Femur (tissue), 1 donor: ENCODE data around the gene SCFD1.
"Not testable (repeated sequence)": the region's sequence is repeated elsewhere in the genome, so short reads cannot be mapped to it uniquely, and the experiment has no call there.

Experiments
- DNase-seq: peaks from one replicate; pipeline ENCODE4 v3.0.0-alpha.2; 2017

The SCFD1 gene

DNA sequence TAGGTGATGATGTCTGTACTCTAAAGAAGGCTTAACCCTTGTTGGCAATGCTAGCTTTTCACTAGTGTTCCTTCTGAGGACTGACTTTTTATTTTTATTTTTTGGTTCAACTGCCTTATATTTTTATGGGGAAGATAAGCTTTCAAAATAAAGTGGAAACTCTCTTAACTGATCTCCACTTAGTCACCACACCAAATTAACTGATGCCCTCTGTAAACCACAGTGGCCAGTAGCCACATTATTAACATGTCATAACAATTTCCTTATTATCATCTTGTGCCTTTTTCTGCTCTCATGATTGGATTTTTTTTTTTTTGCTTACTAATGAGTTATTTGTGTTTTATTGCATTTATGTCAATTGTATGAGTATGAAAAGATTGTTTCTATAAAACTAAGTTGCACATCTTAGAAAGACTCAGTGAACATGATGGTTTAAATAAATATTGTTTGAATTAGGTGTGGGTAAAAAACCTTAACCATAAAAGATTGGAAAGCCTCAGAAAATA lies 56.9 kb downstream of the SCFD1 start:
- DNase-seq = no peak

DNA sequence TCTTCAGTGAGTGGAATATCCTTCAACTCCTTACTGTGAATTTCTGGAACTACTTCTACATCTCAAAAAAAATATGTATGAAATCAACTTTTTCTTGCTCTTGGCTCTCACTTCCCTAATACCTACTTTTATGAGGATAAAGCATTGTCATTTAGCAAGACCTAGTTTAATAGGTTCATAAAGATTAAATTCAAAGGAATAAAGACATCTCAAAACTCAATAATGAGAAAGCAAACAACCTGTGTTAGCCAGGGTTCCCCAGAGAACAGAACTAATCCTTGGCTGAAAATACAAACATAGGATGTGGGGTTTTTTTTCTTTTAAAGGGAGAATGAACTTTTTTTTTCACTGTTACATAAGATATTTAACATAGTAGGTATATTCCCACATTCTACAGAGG lies 57.9 kb downstream of the SCFD1 start:
- DNase-seq = no peak

DNA sequence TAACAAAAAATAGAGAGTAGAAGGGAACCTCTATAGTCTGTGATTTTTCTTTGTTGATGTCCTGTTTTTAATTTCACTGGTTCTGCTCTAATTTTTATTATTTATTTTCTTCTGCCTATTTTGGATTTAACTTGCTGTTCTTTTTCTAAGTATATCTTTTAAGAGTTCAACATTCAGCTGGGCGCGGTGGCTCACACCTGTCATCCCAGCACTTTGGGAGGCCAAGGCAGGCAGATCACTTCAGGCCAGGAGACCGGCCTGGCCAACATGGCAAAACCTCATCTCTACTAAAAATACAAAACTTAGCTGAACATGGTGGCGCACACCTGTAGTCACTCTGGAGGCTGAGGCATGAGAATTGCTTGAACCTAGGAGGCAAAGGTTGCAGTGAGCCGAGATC lies 58.7 kb downstream of the SCFD1 start:
- not testable (repeated sequence) for DNase-seq

DNA sequence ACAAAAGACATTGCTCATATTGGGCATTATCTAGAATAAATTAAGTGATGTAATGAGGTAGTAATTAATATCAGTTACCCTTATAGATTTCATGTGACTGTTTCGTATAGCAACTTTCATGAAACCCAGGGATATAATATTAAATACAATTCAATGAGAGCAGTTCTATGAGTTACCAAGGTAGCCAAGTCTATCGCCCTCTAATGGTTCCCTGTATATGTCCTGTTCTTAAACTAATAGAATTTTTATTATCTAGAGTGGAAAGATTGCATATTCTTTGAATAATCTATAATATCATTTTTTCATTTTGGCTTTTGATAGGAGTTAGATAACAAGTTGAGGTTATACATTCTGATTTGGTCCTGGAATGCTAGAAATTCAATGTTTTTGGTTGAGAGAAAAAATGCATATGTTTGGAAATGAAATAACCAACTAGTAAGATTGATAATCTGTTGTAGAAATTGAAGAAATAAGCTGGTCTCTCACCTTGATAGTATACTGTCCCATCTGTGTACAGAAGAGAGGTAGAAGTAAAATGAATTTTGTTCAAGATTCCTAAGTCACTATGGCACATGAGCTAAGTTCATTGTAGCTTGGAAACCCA lies 59.7 kb downstream of the SCFD1 start:
- no peak for DNase-seq

DNA sequence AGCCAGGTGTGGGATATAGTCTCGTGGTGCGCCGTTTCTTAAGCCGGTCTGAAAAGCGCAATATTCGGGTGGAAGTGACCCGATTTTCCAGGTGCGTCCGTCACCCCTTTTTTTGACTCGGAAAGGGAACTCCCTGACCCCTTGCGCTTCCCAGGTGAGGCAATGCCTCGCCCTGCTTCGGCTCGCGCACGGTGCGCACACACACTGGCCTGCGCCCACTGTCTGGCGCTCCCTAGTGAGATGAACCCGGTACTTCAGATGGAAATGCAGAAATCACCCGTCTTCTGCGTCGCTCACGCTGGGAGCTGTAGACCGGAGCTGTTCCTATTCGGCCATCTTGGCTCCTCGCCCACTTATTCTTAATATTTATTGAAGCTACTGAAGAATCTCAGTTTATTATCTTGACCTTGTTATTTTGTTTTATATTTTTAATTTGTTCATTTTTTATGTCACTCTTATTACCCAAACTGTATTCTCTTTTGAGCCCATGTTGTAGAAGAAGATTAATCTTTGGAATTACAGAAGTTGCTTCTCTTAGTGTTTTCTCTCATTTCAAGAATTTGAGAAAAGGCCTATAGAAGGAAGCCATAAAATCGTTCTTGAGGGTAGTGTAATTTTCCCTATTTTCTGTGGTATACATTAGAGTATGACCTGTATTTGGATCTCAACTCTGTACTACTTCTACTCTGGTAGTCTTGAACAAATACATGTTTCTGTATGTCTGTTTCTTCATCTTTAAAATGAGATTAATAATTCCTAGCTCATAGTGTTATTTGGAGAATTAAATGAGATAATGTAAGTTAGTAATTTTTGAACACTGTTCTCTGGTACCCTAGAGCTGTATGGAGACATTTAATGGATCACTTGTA lies 68.6 kb downstream of the SCFD1 start:
- DNase-seq = not testable (repeated sequence)

DNA sequence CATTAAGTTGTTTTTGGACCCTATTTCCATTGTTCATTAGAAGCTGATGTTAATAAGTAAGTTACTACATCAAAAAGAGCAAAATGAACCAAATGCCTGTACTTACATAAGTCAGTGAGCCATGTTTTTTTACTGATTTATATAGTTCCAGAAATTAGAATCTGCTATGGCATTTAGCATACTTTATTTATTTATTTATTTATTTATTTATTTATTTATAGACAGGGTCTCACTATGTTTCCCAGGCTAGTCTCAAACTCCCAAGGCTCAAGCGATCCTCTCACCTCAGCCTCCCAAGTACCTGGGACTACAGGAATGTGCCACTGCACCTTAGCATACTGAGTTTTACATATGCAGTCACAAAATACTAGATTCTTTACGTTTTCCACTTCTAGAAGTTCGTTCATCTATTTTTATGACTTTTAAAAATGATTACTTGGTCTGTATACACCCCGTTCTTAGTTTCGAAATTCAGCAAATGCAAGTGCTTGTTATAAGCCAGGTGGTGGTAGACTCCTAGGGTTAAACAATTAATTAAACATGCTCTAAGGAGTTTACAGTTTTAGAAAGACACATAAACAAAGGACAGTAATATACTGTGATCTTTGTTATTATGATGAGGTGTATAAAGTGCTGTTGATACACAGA lies 69.8 kb downstream of the SCFD1 start:
- DNase-seq = no peak

DNA sequence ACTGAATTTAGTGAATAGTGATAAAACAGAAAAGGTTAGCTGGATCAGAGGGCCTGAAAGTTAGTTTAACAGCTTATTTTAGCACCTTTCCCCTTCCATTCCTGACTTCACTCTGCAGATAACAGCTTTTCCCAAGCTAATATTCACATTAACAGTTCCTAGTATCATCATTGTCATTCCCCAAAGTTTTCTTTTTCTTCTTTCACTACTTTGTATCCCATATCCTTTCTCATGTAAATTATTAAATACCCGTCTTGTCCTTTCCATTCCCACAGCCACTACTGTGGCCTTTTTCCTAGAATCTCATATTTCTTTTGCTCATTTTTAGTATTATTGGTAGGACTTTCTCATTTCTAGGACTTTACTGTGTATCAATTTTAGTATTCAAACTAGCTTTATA lies 70.5 kb downstream of the SCFD1 start:
- no peak for DNase-seq

DNA sequence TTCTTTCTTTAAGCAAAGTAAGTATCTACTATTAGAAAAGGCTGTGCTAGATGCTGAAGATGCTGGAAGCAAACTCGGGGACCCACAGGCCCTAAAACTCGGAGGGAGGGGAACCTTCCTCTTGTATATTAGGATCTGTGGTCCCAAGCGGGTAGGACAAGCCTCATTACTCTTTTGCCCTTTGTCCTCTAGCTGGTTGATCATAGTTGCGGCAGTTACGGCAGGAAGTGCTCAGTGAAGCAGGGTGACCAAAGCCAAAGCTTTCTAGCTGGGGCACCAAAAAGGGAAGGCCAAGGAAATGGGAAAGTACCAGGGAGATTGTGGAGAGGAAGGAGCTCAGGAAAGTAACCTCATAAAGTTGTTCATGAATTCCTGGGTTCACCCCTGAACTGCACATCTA lies 76.3 kb downstream of the SCFD1 start:
- DNase-seq = no peak

DNA sequence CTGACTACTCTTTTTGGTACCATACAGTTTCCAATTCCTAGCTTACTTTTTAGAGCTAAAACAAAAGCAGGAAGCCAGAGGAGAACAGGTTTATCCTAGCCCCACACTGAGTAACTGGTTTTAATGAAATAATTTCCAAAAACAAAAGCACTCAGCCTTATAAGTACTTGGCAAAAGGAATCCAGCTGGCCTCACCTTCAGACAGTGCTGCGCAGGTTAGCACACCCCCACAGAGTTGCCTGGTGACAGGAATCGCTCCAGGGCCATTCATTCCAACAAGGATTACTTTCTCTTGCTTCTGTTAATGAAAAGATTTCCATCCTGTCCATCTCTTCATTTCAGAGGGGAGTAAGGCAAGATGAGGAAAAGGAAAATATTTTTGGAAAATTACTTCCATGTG lies 84.6 kb downstream of the SCFD1 start:
- DNase-seq = peak; percentile 22

DNA sequence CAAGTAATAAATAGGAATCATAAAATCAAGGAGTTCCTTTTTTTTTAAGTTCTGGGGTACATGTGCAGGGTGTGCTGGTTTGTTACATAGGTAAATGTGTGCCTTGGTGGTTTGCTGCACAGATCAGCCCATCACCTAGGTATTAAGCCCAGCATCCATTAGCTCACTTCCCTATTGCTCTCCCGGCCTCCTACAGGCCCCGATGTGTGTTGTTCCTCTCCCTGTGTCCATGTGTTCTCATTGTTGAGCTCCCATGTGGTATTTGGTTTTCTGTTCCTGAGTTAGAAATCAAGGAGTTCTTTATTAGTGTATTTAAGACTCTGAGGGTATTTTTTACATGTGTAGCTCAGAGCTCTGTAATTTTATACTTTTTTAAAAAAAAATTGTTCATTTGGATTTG lies 86.0 kb downstream of the SCFD1 start:
- no peak for DNase-seq

DNA sequence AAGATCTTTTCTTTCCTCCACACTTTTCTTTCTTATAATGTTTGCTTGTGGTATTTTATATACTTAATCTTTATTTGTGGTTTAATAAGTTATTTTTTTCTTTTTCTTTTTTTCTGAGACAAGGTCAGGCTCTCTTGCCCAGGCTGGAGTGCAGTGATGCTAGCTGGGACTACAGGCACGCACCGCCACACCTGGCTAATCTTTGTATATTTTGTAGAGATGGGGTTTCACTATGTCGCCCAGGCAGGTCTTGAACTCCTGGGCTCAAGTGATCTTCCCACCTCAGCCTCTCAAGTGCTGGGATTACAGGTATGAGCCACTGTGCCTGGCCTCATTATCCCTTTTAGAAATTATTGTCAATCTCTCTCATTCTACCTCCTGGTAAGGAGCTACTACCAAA lies 87.1 kb downstream of the SCFD1 start:
- no peak for DNase-seq

DNA sequence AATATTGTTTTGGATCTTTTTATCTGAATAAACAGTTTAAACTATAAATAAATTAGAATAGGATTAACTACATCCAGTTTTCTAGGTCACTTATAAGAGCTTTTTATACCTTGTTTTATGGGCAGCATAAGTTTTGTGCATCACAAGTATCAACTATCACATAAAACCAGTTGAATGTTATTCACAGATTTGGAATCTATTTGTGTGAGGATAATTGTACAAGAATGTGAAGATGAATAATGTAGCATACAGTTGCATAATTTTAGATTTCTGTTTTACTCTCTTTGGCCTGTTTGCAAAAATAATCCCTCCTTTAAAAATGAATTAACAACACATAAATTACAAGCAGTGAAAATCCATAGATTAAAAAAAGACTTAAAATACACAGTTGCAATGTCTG lies 88.8 kb downstream of the SCFD1 start:
- DNase-seq = no peak

DNA sequence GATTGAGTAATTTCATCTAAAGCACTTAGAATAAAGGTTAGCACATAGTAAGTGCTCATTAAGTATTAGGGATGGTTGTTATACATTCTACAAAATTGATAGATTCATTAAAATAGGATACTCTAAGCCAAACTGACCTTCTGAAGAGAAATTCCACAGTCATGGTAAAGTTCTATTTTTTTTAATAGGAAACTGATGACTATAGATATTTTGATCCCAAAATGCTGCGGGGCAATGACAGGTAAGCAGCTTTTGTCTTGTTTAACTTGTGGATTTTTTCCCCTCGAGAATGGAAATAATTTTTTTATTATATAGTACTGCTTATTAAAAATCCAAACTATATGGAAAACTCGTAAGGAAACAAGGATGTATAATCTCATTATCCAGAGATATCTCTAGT lies 97.0 kb downstream of the SCFD1 start:
- DNase-seq = no peak

DNA sequence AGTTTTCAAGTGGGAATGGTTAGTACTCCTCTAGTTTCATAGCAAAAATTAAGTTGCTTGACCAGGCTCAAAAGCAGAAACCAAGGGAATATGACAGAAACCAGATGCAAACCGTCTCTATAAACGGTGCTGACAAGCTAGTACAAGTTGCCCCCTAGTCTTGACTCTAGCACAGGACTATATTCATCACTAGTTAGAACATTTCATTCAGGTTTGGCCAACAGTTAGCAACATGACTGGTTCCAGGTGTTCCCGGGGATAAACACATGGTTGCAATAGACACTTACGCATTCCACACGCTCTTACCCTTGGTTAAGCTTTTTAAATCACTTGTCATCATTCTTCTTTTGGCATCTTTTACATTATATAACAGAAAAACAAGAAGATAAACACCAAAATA lies 103.6 kb downstream of the SCFD1 start:
- no peak for DNase-seq

DNA sequence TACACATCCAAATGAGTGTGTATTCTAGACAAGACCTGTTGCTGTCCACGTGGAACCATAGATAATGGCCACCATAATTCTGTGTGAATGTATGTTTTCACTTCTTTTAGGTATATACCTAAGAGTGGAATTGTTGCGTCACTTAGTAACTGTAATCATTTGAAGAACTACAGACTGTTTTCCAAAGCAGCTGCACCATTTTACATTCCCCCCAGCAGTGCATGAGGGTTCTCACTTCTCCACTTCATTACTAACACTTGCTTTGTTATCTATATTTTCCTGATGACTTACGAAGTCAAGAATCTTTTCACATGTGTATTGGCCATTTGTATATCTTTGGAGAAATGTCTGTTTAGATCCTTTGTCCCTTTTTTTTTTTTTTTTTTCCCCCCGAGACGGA lies 106.4 kb downstream of the SCFD1 start:
- DNase-seq = no peak

DNA sequence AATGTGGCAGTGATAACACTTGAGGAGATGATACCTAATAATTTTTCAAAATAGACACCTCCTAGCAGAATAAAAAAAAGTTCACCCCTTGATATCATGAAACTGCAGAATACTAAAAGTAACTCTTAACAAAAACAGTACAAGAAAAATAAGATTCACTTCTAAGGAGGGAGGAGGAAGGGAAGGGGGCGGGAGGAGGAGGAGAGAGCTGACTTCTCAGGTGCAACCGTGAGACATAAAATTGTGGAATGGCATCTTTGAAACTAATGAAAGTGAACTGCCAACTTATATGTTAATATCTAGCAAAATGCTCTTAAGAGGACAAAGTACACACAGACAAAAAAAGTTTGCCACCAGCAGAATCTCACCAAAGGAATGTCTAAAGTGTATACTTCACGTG lies 115.8 kb downstream of the SCFD1 start:
- DNase-seq = no peak

DNA sequence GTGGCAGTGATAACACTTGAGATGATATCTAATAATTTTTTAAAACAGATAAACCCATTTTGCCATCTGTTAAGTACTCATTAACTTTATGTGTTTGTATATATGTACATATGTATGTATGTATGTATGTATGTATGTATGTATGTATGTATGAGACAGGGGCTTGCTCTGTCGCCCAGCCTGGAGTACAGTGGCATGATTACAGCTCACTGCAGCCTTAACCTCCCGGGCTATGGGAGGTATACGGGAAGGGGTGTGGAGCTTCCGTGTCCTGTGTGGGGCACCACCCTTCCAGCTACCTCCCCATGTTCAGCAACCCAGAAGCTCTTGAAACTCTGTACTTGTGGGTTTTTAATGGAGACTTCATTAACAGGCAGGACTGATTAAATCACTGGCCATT lies 116.9 kb downstream of the SCFD1 start:
- no peak for DNase-seq

DNA sequence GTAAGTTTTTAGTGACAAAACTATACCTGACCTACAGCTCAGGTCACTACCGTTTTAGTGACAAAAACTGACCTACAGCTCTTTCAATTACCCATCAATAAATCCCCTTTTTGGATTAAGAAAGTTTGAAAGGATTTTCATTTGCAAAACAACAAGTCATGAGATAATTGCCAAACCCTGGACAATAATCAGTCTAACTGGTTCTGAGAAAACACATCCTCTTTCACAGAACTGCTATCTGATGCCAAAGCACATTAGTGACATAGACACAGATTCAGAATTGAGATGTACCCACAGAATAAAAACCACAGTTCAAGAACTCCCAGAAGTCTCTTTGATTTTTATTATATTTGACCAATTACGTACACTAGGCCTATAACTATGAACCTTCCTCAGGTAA lies 126.2 kb downstream of the SCFD1 start:
- no peak for DNase-seq

DNA sequence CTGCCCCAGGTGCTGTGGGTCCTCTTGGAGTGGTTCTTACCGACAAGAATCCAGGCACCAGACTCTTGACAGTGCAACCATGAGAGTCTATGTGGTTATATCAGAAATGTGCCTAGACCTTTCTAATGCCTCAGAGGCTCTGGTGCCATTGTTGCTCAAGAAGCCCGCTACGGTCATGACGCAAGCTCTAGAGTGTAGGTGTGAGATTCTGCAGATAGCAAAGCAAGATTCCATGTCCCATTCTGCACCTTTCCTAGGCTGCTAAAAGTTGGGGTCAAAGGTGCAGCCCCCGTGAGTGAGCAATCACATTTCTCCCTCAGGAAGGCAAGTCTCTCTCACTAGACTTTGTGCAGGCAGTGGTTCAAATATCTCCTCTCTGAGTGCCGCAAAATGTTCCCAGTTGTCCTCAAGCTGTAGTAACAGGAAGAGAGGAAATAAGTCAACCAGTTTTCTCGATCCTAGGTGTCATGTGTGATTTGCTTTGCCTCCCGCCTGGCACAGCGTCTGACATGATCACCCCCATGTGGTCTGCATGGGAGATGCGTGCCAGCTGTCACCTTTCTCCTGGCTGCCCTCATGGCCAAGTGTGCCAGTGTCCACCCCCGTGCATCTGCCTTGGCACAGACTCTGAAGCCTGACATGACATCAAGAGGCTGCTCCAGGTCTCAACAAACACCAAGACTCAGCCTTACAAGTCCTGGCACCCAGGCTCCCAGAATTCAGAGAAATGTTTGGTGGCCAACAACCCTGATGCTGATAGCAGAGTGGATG lies 129.7 kb downstream of the SCFD1 start:
- no peak for DNase-seq

DNA sequence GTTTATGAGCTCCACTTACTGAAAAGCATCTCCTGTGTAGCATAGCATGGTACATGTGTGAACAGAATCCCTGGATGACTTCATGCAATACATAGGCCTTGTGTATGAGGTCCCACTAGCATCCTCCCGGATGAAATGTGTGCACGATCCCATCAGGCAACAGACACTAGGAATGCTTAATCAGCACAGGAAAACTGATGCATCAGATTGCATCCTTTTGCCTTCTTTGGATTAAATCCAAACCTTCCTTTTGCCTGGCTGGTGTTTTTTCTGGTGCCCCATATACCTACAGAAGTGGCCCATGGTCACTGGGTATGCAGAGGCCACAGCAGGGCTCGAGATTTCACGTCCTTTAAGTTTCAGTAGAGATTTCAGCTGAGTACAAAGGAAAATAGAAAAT lies 131.3 kb downstream of the SCFD1 start:
- DNase-seq = no peak

DNA sequence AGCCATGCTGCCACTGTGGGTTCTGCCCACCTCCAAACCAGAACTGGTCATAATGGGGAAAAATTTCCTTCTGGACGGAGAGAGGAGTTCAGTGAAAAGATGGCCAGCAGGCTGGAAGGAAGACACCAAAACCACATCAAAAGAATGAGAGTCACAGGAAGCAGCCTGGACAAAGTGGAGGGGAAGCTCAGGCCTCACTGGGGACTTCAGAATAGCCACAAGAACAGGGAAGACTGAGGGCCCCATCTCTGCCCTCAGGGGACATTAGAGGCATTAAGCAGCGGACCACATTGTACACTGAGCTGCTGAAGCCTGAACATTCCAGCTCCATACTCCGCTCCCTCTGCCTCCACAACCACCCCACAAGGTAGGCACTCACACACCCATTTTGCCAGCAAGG lies 132.7 kb downstream of the SCFD1 start:
- no peak for DNase-seq

DNA sequence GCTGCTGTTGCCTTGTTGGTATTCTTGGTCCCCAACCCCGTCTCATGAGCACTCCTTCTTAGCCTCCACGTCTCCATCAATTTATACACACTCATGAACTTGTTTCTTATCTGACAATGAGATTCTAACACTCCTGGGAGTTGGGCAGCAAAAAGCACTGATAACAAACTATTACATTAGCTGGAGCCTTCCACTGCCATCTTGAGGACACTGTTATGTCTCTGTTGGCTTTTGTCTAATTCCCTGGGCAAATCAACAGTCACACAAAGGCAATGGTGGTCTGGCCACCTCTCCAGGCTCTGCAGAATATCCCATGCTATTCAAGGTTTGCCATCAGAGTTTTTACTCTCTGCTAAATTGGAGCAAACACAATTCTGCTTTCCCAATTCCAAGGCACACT lies 134.5 kb downstream of the SCFD1 start:
- DNase-seq = no peak

DNA sequence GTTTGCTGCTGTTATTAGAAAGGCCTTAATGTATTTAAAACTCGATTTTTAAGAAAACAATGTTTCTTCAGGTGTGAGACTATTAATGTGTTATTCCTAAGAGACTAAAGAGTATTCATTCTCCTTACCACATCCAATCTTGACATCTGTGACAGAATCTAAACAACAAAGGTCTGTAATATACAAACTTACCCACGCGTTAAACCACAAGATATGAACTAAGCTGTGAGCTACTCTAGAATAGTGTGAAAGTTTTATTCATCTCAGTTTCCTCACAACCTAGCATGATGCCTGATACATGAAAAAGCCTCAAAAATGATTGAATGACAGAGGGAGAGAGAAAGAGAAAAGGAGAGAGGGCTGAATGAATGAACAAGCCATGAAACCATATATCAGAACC lies 135.0 kb downstream of the SCFD1 start:
- DNase-seq = no peak
